Measurements from ENCODE around the gene TLR4.

Gene TLR4

DNA sequence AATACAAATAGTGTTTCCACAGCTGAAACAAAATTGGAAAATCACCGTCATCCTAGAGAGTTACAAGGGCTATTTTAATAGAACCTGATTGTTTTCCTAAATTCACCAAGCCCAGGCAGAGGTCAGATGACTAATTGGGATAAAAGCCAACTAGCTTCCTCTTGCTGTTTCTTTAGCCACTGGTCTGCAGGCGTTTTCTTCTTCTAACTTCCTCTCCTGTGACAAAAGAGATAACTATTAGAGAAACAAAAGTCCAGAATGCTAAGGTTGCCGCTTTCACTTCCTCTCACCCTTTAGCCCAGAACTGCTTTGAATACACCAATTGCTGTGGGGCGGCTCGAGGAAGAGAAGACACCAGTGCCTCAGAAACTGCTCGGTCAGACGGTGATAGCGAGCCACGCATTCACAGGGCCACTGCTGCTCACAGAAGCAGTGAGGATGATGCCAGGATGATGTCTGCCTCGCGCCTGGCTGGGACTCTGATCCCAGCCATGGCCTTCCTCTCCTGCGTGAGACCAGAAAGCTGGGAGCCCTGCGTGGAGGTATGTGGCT, at the start of gene TLR4:
Gene TLR4 (plus strand): TSS at position 380 of the 552 bp plus-strand sequence. CDS start 70 bp downstream, at position 450.
- DNase-seq (ENCODE audit: low read depth in 3 of 3) = no peak

DNA sequence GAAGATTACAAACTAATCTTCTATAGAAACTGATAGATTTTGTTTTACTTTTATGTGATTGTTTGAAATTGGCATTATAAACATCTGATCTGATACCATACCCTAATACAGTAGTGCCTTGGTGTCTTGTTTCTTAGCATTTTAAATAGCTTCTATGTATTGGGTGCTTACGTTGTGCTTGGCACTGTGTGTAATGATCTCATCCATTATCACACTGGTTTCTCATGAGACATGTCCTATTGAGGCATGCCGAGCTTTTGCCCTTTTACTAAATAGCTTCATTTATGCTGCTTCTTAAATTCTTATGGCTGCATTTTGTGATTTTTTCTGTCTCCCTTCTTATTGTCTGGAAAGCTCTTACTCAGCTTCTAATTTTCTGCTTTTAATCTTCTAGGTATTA, 48.2 kb upstream of the TLR4 start:
- DNase-seq (ENCODE audit: low read depth in 3 of 3) = no peak

DNA sequence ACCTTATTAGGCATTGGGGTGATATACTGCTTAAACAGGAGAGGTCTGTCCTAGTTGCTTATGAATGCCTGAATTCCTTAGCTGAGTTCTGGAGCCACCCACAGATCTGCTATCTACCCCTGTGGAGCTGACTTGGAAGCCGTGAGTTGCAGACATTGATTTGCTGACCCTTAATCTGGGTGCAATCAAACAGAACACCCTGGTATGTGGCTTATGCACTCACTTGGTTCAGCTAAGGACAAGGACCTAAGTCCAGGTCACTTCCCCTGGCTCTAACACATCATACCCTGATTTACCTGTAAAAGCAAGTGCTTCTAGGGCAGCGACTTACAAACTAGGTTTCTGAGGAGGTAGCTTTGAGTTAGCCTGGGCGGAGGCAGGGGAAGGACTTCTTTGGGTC, 41.6 kb upstream of the TLR4 start:
- DNase-seq (ENCODE audit: low read depth in 3 of 3) = no peak

GRCh38 chr9:117664419-117664818, 39.8 kb upstream of the TLR4 start:
- DNase-seq (ENCODE audit: low read depth in 3 of 3) = no peak

DNA sequence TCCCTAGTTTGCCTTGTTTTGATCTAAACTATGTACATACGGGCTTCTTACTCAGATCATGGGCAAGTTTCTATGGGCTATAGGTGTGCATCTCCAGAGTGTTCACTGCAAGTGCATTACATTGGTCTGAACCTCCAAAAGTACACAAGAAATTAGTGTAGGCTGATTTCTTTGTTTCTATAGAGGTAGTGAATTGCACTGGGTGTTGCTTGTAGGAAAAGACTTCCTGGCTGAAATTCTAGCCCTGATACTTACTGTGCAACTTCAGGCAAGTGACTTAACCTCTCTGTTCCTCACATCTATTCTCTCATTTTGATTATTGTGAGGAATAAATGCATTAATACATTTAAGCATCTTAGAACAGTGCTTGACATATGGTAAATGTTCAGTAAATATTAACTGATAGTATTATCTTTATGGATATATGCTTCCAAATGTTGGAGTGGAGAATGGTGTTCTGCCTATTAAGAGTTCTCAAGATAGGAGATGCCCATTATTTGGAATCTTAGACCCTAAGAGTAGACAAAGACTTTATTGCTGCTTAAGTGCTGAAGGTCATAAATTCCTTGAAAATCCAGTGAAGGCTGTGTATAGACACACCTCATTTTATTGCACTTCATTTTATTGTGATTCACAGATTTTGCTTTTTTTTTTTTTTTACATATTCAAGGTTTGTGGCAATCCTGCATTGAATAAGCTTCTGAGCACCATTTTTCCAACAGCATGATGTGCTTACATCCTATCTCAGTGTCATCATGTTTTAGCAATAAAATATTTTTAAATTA, 38.4 kb upstream of the TLR4 start:
- DNase-seq (ENCODE audit: low read depth in 3 of 3) = no peak

DNA sequence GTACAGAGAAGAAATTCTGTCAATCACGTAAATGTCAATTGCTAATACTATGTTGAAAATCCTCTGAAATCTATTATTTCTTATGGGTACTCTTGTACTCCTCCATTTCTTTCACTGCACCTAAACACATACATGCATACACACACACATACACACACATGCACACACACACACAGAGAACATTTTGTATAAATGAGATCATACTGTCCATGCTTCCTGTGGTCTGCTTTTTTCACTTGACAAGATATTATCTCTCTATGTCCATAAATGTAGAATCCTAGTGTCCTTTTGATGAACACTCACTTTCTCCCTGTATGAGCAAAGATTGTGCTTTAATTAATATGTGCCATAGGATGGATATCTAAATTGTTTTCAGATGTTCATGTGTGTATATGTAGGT, 32.7 kb upstream of the TLR4 start:
- no peak for DNase-seq (ENCODE audit: low read depth in 3 of 3)

DNA sequence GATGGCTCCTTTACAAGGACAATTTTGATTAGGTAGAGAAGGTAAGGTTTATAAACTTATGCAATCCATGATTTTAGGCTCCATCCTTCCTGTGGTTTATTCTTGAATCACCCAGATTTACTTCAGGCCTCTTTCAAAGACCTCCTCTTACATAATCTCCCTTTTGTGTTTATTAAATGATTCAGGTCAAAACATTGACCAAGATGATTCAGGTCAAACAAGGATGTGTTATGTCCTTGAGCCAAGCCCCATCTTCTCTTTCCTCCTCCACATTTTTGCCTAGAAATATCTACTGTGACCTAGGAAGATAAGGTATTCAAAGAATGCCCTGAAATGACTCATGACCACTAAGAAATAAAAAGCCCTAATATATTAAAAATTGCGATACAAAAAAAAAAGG, 31.8 kb upstream of the TLR4 start:
- DNase-seq (ENCODE audit: low read depth in 3 of 3) = no peak

DNA sequence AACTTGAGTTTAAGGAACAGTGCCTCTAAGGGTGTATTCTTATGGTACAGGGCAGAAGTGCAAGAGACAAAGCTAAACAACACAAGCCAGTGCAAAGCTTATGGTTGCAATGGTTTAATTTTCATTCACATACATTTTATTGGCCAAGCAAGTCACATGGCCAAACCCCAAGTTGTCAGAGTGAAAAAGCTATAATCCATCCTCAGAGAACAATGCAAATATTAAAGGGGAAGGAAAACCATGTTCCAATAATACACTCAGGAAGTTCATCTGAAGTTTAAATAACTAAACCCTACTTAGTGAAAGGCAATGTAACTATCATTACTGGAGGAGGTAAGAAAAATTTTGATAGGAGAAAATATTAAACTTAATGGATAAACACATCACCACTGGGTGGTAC, 26.6 kb upstream of the TLR4 start:
- no peak for DNase-seq (ENCODE audit: low read depth in 3 of 3)

DNA sequence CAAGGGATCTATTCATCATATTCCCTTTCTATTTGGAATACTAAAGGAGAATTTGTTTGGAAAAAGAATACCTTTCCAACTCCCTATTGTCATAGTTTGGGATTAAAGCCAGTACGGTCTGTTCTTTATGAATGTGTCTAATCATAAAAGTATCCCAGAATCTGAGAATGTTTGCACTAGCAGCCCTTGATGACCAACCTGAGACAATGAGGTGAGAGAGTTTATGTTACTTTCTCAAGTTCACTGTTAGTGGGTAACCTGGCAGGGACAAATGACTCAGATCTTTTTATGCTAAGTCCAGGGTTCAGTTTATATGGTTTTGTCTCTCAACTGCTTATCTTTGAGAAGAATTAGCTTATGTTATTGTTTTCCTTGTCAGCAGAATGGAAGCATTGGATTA, 25.3 kb upstream of the TLR4 start:
- no peak for DNase-seq (ENCODE audit: low read depth in 3 of 3)

GRCh38 chr9:117679416-117679815, 24.8 kb upstream of the TLR4 start:
- no peak for DNase-seq (ENCODE audit: low read depth in 3 of 3)

DNA sequence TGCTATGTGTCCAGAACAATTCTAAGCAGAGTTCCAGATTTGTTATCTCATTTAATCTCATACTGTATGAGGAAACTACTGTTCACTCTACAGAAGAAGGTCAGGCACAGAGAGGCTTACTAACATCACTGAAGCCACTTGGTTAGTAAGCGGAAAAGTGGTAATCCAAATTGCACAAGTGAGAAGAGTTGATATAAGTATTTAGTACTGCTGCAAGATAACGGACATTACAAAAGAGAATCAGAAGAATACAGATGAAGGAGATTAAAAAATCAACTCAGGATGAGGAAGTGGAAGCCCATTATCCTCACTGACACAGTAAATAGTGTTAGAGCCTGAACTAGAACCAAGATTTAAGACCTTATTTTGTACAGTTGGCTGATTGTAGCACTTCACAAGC, 22.3 kb upstream of the TLR4 start:
- no peak for DNase-seq (ENCODE audit: low read depth in 3 of 3)

GRCh38 chr9:117682955-117683710, 21.1 kb upstream of the TLR4 start:
- DNase-seq (ENCODE audit: low read depth in 3 of 3) = no peak

GRCh38 chr9:117687532-117687931, 16.7 kb upstream of the TLR4 start:
- DNase-seq (ENCODE audit: low read depth in 3 of 3) = no peak

GRCh38 chr9:117691367-117691766, 12.8 kb upstream of the TLR4 start:
- DNase-seq (ENCODE audit: low read depth in 3 of 3) = no peak

GRCh38 chr9:117696154-117696553, 8.0 kb upstream of the TLR4 start:
- DNase-seq (ENCODE audit: low read depth in 3 of 3) = no peak

- no peak for DNase-seq (ENCODE audit: low read depth in 3 of 3)
Measured at GRCh38 chr9:117697046-117697445, 7.2 kb upstream of the TLR4 start.

DNA sequence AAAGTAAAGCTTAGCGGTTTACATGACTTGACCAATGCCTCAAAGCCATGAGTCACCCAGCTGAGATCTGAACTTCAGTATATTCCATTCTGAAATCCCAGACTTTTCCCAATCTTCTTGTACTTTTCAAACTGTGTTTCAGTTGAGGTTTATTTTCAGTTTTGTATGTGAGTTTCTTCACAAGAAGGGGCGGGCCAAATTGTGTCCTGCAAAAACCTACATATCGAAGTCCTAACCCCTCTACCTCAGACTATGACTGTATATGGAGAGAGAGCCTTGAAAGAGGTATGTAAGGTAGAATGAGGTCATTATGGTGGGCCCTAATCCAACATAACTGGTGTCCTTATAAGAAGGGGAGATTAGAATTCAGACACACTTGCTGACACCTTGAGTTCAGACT, 666 bp upstream of the TLR4 start:
- no peak for DNase-seq (ENCODE audit: low read depth in 3 of 3)

DNA sequence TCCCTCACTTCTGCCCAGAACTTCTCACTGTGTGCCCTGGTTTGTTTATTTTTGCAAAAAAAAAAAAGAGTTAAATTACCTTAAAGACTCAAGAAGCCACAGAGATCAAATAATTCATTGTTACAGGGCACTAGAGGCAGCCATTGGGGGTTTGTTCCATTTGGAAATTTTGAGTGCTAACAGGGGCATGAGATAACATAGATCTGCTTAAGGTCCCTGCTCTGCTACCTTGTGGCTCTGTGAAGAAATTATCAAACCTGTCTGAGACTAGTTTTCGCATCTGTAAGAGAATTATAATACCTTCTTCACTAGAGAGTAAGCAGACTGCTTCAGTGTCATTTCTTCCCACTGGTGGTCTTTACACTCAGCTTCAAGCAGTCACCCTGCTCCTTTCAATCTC, 394 bp downstream of the TLR4 start:
- no peak for DNase-seq (ENCODE audit: low read depth in 3 of 3)

DNA sequence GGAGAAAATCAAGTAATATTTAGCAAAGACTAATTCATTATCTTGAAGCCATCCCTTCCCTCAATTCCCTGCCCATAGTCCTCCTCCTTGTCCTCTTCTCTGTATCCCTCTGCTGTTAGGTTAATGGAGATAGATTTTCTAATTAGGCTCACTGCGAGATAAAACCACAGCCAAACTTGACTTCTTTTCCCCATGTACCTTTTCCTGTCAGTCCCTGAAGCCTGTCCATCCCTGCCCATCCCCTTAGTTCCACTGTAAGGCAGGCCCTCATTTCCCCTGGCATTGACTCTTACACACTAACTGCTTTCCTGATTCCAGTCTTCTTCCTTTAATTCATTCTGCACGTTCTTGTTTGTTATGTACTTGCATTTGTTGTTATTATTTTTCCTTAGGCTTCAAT, 1.2 kb downstream of the TLR4 start:
- DNase-seq (ENCODE audit: low read depth in 3 of 3) = no peak

DNA sequence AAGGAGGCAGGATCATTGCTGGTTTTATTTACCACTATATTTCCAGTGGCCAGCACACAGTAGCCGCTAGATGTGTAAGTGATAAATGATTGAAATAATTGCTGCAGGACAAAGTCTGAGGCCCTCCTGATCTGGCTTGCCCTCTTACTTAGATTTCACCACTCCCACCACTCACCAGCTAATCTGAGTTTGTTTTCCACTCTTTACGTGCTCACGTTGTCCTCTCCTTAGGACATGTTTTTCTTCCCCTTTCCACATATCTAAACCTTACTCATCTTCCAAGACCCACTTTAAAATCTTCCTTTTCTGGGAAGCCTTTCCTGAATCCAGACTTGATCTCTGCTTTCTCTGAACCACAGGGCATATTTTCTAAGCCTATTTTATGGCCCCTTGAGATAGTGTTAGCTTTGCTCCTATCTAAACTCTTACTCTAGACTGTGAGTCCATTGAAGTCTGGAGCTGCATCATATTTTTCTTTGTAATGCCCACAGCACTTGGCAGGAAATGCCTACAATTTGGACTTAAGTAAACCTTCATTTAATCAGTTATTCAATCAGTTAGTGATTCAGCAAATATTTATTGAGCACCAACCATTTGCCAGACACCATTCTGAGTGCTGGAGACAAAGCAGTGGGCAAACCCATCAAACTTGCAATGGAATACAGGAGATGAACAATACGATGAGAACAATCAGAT, 2.4 kb downstream of the TLR4 start:
- no peak for DNase-seq (ENCODE audit: low read depth in 3 of 3)

DNA sequence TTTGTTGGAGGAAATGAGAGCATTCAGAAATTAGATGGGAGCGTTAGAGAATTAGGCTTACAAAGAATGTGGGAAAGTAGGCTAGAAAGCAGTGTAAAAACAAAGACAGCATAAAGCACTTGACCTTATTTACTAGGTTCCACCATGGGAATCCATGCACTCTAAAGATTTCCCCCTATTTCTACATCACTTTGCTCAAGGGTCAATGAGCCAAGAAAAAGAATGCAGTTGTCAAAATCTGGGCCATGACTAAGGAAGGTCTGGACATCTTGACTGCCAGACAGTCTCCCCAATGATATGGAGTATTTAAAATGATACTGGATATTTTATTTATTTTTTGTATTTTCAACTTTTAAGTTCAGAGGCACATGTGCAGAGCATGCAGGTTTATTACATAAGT, 3.4 kb downstream of the TLR4 start:
- DNase-seq (ENCODE audit: low read depth in 3 of 3) = no peak

- no peak for DNase-seq (ENCODE audit: low read depth in 3 of 3)
Measured at GRCh38 chr9:117709936-117710335, 5.7 kb downstream of the TLR4 start.

All from stimulated activated CD4-positive, alpha-beta T cell treated with anti-CD3 and anti-CD28 coated beads, TNF-alpha, amount 100 ng/mL, for 4 hours (primary cell).